Small intestine (tissue), 7 donors: Measurements from ENCODE around the gene SAMD8. TPM values are rescaled to one million over a fixed set of nuclear protein-coding genes. Genes with fewer than 3 reads are reported as not detected.
A peak's percentile ranks its signal among the peaks of the same experiment; 100 is the strongest.
"Not testable (repeated sequence)": the region's sequence is repeated elsewhere in the genome, so short reads cannot be mapped to it uniquely, and the experiment has no call there.

Source experiments
- DNase-seq, 2 donors: peaks; one replicate each; pipeline versions ENCODE4 v3.0.0 to v3.0.0-alpha.2; 2013
- FAIRE-seq: peaks from 2 replicates; lab custom pipeline; 2012; peaks lifted over from hg19 to GRCh38; lab: Jason Lieb, UNC
- H3K27ac ChIP-seq, 3 donors: one replicate each; pipeline ENCODE4 v1.5.1; 2013; ENCODE audit warnings: low read length in 2 of 3, mild to moderate bottlenecking in 2 of 3, control low read depth in 1 of 3, inconsistent platforms in 1 of 3, low read depth in 1 of 3, moderate library complexity in 1 of 3
- H3K27me3 ChIP-seq, 3 donors: one replicate each; pipeline ENCODE4 v1.6.1; 2013; ENCODE audit warnings: low read length in 3 of 3, inconsistent platforms in 1 of 3; ENCODE audit not compliant: control insufficient read depth in 3 of 3, insufficient read depth in 3 of 3
- H3K36me3 ChIP-seq, 3 donors: one replicate each; pipeline ENCODE4 v1.6.1; 2013; ENCODE audit warnings: low read length in 3 of 3, inconsistent platforms in 1 of 3, low read depth in 1 of 3, mild to moderate bottlenecking in 1 of 3, moderate library complexity in 1 of 3; ENCODE audit not compliant: control insufficient read depth in 3 of 3, insufficient read depth in 2 of 3
- H3K4me1 ChIP-seq, 3 donors: one replicate each; pipeline ENCODE4 v1.6.1; 2013; ENCODE audit warnings: low read length in 2 of 3, inconsistent platforms in 1 of 3, low read depth in 1 of 3, mild to moderate bottlenecking in 1 of 3, moderate library complexity in 1 of 3; ENCODE audit not compliant: control insufficient read depth in 3 of 3, insufficient read depth in 2 of 3
- H3K4me3 ChIP-seq, 3 donors: one replicate each; pipeline ENCODE4 v1.5.1; 2013; ENCODE audit warnings: low read length in 3 of 3, control low read depth in 1 of 3, inconsistent platforms in 1 of 3, low read depth in 1 of 3, mild to moderate bottlenecking in 1 of 3, moderate library complexity in 1 of 3
- H3K9me3 ChIP-seq, 2 donors: one replicate each; pipeline ENCODE4 v1.6.1; 2013; ENCODE audit warnings: low read depth in 1 of 2, low read length in 1 of 2; ENCODE audit not compliant: control insufficient read depth in 2 of 2, insufficient read depth in 1 of 2
- WGBS, 3 donors: extraction: QIAGEN DNeasy Blood & Tissue Kit; methylation state at CpG; one replicate each; pipeline ENCODE4 v1.1.7; 2013; 5-methylcytosine and 5-hydroxymethylcytosine counted together
- polyA plus RNA-seq, 4 donors: library from polyadenylated mRNA; stranded (reverse) in 3 of 4; unstranded in 1 of 4; fragments of 200-250 nt in 3 of 4; fragments of 120-200 nt in 1 of 4; gene quantifications; one replicate each; pipeline versions ENCODE4 v1.2.1 to v1.2.3, GENCODE V29; 2013
- donor health status: healthy with polysubstance abuse.
- donor health status: control.
- donor health status: control.
- donor health status: Bipolar disorder and iron deficiency.
- donor health status: healthy.

SAMD8 gene
- polyA plus RNA-seq, 4 donors: 4.3 to 11.3 (median 5.7) TPM

DNA sequence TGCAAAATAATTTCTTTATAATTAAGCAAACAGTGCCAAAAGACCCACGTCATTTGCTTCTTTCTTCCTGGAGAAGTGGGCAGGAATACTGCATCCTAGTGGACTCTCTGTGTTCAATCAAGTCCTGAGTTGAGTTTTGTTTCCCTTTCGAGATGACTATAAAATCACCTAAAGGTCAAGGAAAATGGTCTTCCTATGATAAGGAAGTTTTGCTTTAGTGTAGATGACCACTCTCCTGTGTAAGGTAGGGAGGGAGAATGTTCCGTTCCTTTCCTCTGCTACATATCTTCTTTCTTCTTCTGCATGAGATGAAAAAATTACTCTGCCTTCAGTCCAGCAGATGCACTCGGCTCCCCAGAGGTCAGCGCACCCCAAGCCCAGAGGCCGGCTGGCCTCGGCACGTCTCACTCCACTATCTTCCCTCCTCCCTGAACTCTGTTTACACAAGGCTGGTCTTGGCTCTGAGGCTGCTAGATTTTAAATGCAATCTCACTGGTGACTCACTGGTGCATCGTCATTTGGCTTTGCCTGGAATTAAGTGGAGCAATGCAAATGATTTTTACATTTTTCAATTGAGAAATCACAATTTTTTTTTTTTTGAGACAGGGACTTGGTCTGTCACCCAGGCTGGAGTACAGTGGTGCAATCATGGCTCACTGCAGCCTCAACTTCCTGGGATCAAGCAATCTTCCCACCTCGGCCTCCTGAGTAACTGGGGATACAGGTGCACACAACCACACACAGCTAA, 80.5 kb downstream of the SAMD8 start:
- DNase-seq (peak; percentile 66 to 89), FAIRE-seq (no peak)
- H3K27ac ChIP-seq: peak overlapping the region; percentile 42 to 72 (median 44)
- H3K36me3 ChIP-seq: peaks cover 0 to 5% (median 0%) of the 10 kb centered on the region in 3 donors
- H3K4me3 ChIP-seq: no peak overlapping the region
- H3K4me1 ChIP-seq: peaks cover 0 to 6% (median 4%) of the 10 kb centered on the region in 3 donors
- H3K9me3 ChIP-seq: no peaks in the 10 kb centered on the region
- no peaks in the 10 kb centered on the region for H3K27me3 ChIP-seq
- WGBS, 3 donors: 16 to 42% (median 37%) methylated on average over 10 of the region's 10 CpGs

DNA sequence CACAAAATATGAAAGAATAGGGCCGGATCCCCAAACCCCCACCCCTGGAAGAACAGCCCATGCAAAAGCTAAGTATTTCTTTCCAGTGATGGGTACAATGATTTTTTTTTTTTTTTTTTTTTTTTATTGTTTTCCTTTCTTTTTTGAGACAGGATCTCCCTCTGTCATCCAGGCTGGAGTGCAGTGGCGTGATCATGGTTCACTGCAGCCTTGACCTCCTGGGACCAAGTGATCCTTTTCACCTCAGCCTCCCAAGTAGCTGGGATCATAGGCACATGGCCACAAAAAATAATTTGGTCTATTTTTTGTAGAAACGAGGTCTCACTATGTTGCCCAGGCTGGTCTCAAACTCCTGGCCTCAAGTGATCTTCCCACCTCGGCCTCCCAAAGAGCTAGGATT, 83.2 kb downstream of the SAMD8 start:
- DNase-seq, FAIRE-seq, H3K36me3 ChIP-seq, H3K4me1 ChIP-seq, H3K4me3 ChIP-seq, H3K27me3 ChIP-seq, H3K9me3 ChIP-seq, H3K27ac ChIP-seq: not testable (repeated sequence)
- 92 to 93% (median 92%) methylated on average over 4 of the region's 4 CpGs for WGBS, 3 donors

DNA sequence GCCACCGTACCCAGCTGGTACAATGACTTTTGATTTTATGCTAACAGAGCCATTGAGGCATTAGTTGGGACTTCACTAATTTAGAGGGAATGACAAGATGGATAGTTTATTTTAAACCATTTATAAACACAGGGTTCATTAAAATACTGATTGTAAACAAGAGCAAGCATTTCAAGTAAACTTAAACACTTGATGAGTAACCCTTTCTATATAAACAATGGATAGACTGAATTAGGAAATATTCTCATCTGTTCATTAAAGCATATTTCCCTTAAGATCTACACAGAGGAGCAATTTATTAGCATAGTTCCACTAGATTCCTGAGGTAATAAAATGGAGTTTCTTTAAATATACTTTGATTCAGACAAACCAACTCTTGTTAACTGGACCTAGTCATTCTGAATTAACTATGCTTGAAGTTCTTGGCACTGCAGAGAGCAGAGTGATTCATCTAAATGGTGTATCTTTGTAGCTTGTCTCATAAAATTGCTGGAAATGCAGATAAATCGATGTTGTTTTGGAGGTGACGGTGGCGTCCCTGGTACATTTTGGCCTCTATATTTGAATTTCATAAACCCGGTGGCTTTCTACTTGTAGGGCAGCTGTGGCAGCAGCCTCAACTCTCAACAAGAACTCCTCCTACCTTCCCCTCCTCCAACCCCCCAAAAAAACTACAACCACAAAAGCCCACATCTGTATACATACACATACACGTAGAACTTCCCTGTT, 83.7 kb downstream of the SAMD8 start:
- H3K9me3 ChIP-seq: no peaks in the 10 kb centered on the region
- H3K27ac ChIP-seq: peak overlapping the region in 1 of 3 donors; percentile 9
- peaks cover 0 to 6% (median 4%) of the 10 kb centered on the region in 3 donors for H3K4me1 ChIP-seq
- DNase-seq (no peak), FAIRE-seq (no peak)
- H3K27me3 ChIP-seq: no peaks in the 10 kb centered on the region
- 81 to 96% (median 88%) methylated on average over 6 of the region's 6 CpGs for WGBS, 3 donors
- peaks cover 0 to 5% (median 0%) of the 10 kb centered on the region in 3 donors for H3K36me3 ChIP-seq
- no peak overlapping the region for H3K4me3 ChIP-seq

DNA sequence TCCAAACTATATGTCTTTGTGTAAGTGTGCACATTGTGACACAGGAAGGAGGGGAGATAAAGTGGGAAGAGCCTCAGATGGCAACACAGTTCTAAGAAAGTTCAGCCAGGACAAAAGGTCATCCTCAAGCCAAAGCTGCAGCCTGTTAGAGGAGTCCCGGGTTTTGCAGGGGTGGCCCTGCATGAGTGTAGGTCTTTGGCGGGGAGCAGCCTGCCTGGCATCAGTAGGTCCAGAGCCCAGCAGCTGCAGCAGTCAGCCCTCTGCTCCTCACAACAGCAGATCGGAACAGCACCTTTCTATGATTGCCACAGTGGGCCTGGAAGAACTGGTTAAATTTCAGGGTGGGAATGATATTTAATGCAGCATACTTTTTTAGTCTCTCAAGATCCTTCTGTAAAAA, 85.6 kb downstream of the SAMD8 start:
- WGBS, 3 donors: 89 to 95% (median 93%) methylated on average over 3 of the region's 3 CpGs
- Histone ChIP-seq H3K27me3 (no peaks in the 10 kb centered on the region), H3K36me3 (peaks cover 0 to 5% (median 0%) of the 10 kb centered on the region in 3 donors), H3K9me3 (no peaks in the 10 kb centered on the region), H3K4me3 (no peak overlapping the region), H3K4me1 (peaks cover 4 to 6% (median 4%) of the 10 kb centered on the region in 3 donors), H3K27ac (no peak overlapping the region)
- FAIRE-seq (no peak), DNase-seq (no peak)

DNA sequence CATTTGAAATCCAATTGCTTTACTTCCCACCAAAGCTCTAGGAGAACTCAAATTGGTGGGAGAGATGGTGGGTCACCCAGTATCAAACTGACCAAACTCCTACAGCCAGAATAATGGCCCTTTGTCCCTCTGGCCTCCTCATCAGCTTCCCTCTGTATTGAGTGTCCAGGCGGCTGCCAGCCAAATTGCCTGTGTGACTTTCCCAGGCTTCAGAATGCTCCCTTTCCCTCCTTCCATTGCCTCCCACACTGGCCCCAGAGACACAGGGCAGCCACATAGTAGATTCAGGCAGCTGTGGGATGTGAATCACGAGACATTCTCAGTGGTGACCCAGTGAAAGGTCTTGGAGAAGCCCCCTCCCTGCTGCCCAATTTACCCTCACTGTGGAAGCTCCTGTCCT, 86.5 kb downstream of the SAMD8 start:
- DNase-seq (no peak), FAIRE-seq (no peak)
- Histone ChIP-seq H3K36me3 (peaks cover 0 to 8% (median 0%) of the 10 kb centered on the region in 3 donors), H3K4me1 (peaks cover 3 to 10% (median 8%) of the 10 kb centered on the region in 3 donors), H3K4me3 (no peak overlapping the region), H3K27ac (no peak overlapping the region), H3K27me3 (no peaks in the 10 kb centered on the region), H3K9me3 (no peaks in the 10 kb centered on the region)
- WGBS, 3 donors: 82 to 92% (median 86%) methylated on average over 2 of the region's 2 CpGs

DNA sequence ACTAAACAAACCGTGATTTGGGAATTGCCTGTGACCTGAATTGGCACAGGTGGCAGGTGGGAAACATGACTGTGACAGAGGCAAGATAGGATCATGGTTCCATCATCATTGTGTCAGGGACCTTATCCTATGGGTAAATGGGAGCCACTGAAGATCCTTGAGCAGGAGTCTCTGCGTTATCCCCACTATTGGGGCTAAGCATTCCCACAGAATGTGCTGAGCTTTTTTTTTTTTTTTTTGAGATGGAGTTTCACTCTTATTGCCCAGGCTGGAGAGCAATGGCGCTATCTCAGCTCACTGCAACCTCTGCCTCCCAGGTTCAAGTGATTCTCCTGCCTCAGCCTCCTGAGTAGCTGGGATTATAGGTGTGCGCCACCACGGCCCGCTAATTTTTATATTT, 88.5 kb downstream of the SAMD8 start:
- not testable (repeated sequence) for H3K27me3 ChIP-seq, H3K36me3 ChIP-seq, H3K4me1 ChIP-seq, H3K4me3 ChIP-seq, FAIRE-seq, H3K9me3 ChIP-seq, DNase-seq, H3K27ac ChIP-seq
- WGBS, 3 donors: 93 to 99% (median 96%) methylated on average over 6 of the region's 6 CpGs

DNA sequence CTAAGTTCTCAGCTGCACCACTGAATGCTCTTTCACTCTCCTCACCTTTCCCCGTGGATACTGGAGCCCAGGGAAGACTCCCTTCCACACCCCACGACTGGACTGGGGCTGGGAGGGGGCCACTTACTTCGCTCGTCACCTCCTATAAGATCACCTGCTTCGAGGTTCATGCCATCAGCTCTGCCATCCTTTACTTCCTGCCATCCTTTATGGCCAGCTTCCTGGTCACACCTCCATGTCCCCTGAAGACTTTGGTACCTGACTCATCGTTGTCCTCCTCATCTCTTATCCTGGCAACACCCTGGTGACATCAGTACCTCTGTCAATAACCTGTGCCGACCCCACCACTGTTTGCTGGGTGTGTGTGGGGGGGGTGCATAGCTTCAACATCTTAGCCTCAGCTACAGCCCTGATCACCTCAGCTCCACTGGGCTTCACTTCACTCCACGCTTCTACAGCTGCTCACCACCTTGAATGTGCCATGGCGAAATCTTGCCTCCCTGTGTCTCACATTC, 90.4 kb downstream of the SAMD8 start:
- 30 to 71% (median 40%) methylated on average over 9 of the region's 9 CpGs for WGBS, 3 donors
- H3K4me3 ChIP-seq: peak overlapping the region in 1 of 3 donors; percentile 13
- DNase-seq: peak; percentile 77 to 97
- no peaks in the 10 kb centered on the region for H3K27me3 ChIP-seq
- H3K27ac ChIP-seq: peak overlapping the region in 2 of 3 donors; percentile 83 to 86
- no peak for FAIRE-seq
- H3K4me1 ChIP-seq: peaks cover 2 to 8% (median 6%) of the 10 kb centered on the region in 3 donors
- peaks cover 0 to 4% (median 0%) of the 10 kb centered on the region in 3 donors for H3K36me3 ChIP-seq
- H3K9me3 ChIP-seq: no peaks in the 10 kb centered on the region

DNA sequence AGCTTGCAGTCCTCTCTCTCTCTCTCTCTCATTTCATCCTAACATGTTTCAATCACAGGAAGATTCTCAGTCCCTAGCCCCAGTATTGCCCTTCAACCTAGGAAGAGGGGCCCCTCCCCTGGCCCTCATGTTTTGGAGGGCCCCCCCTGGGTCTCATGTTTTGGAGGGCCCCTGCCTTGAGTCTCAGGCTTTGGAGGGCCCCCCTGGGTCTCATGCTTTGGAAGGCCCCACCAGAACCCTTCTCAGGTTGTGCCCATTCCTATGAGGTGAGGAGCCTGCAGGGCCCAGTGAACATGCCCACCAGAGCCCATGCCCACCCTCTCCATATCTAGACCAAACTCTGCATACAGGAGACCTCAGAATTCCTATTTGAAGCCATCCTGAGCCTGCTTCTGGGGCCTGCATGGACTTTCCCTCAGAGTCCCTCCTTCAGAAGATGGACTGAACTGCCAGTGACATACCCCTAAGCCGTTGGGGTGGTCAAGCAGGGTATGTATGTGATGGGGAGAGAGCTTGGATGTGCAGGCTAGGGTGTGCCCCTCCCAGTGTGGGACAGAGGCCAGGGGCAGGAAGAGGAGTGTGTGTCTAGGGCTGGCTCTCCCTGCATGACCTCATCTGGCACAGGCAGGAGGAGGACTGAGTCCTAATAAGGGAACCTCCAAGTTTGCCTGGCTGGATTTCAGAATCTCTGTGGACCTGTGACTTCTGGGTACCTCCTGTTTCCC, 91.0 kb downstream of the SAMD8 start:
- H3K27me3 ChIP-seq: no peaks in the 10 kb centered on the region
- peak overlapping the region in 2 of 3 donors; percentile 83 to 86 for H3K27ac ChIP-seq
- no peak overlapping the region for H3K4me3 ChIP-seq
- H3K36me3 ChIP-seq: peaks cover 0 to 4% (median 0%) of the 10 kb centered on the region in 3 donors
- no peaks in the 10 kb centered on the region for H3K9me3 ChIP-seq
- FAIRE-seq (no peak), DNase-seq (peak in 1 of 2 donors; percentile 74)
- peaks cover 2 to 9% (median 6%) of the 10 kb centered on the region in 3 donors for H3K4me1 ChIP-seq
- WGBS, 3 donors: 71 to 100% (median 75%) methylated on average over 1 of the region's 1 CpG
